Osteocyte (in vitro differentiated cells): ENCODE measurements around the gene SGPL1. TPM values are rescaled to one million over a fixed set of nuclear protein-coding genes. Genes with fewer than 3 reads are reported as not detected.
"Not testable (repeated sequence)": the region's sequence is repeated elsewhere in the genome, so short reads cannot be mapped to it uniquely, and the experiment has no call there.

ENCODE experiments used
- DNase-seq: peaks from one replicate; pipeline ENCODE4 v3.0.0; 2021; ENCODE audit warnings: mixed read lengths; ENCODE audit not compliant: unreplicated experiment; ENCODE audit errors: extremely low spot score
- H3K27ac Mint-ChIP-seq: one replicate; pipeline ENCODE4 v1.8.0; 2021; ENCODE audit warnings: mild to moderate bottlenecking, mixed read lengths; ENCODE audit not compliant: unreplicated experiment
- H3K27me3 Mint-ChIP-seq: one replicate; pipeline ENCODE4 v1.8.0; 2021; ENCODE audit warnings: mixed read lengths; ENCODE audit not compliant: unreplicated experiment
- H3K36me3 Mint-ChIP-seq: one replicate; pipeline ENCODE4 v1.8.0; 2021; ENCODE audit warnings: mixed read lengths; ENCODE audit not compliant: unreplicated experiment
- H3K4me1 Mint-ChIP-seq: one replicate; pipeline ENCODE4 v1.8.0; 2021; ENCODE audit warnings: mixed read lengths; ENCODE audit not compliant: unreplicated experiment
- H3K4me3 Mint-ChIP-seq: one replicate; pipeline ENCODE4 v1.8.0; 2021; ENCODE audit warnings: mild to moderate bottlenecking, moderate library complexity, mixed read lengths; ENCODE audit not compliant: unreplicated experiment
- H3K9me3 Mint-ChIP-seq: one replicate; pipeline ENCODE4 v1.8.0; 2021; ENCODE audit warnings: mixed read lengths; ENCODE audit not compliant: unreplicated experiment
- total RNA-seq: library from RNA; stranded (reverse); gene quantifications from 2 replicates; pipeline ENCODE4 v1.2.1, GENCODE V29; 2021
- TF ChIP-seq, protein P1 (sequence below): fragments of 200-600 bp; sonication (generic); IDR thresholded peaks from 2 replicates; pipeline ENCODE4 v1.5.0; 2021; ENCODE audit warnings: antibody characterized with exemption, mild to moderate bottlenecking, moderate library complexity

The SGPL1 gene
- total RNA-seq, 1 donor from 2014 or later = 58.1 TPM

GRCh38 chr10:70853457-70853856 is 37.7 kb downstream of the SGPL1 start:
- no peak overlapping the region for H3K4me3 Mint-ChIP-seq
- TF ChIP-seq, protein P1, sequence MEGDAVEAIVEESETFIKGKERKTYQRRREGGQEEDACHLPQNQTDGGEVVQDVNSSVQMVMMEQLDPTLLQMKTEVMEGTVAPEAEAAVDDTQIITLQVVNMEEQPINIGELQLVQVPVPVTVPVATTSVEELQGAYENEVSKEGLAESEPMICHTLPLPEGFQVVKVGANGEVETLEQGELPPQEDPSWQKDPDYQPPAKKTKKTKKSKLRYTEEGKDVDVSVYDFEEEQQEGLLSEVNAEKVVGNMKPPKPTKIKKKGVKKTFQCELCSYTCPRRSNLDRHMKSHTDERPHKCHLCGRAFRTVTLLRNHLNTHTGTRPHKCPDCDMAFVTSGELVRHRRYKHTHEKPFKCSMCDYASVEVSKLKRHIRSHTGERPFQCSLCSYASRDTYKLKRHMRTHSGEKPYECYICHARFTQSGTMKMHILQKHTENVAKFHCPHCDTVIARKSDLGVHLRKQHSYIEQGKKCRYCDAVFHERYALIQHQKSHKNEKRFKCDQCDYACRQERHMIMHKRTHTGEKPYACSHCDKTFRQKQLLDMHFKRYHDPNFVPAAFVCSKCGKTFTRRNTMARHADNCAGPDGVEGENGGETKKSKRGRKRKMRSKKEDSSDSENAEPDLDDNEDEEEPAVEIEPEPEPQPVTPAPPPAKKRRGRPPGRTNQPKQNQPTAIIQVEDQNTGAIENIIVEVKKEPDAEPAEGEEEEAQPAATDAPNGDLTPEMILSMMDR = no peak
- peak overlapping the region; percentile 2 for H3K27ac Mint-ChIP-seq

DNA sequence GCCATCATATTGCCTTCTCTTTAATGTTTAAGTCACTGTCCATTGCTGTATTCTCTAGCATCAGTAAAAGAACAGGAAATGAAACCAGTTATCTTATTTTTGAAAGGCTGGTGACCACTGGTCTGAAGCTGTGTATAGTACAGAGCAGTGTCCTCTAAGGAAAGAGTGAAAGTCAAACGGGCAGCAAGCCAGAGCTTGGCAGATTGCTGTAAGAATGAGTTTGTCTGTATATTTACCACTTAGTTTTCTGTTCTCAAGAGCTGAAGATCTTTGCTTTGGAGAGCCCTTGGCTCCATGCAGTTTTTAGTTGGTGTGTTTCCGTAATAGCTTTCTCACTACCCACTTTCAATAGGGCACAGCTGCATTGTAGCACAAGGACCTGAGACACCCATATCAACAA is 40.7 kb downstream of the SGPL1 start:
- H3K27me3 Mint-ChIP-seq = no peaks in the 10 kb centered on the region
- TF ChIP-seq, protein P1 = no peak
- H3K27ac Mint-ChIP-seq = no peak overlapping the region
- H3K36me3 Mint-ChIP-seq = peaks cover 47% of the 10 kb centered on the region
- H3K4me1 Mint-ChIP-seq = no peaks in the 10 kb centered on the region
- no peak for DNase-seq
- no peaks in the 10 kb centered on the region for H3K9me3 Mint-ChIP-seq
- no peak overlapping the region for H3K4me3 Mint-ChIP-seq

More at GRCh38 chr10:70853457-70853856, 37.7 kb downstream of the SGPL1 start:
- Mint-ChIP-seq H3K4me1 (peaks cover 14% of the 10 kb centered on the region), H3K9me3 (no peaks in the 10 kb centered on the region), H3K27me3 (no peaks in the 10 kb centered on the region), H3K36me3 (peaks cover 43% of the 10 kb centered on the region)
- no peak for DNase-seq

DNA sequence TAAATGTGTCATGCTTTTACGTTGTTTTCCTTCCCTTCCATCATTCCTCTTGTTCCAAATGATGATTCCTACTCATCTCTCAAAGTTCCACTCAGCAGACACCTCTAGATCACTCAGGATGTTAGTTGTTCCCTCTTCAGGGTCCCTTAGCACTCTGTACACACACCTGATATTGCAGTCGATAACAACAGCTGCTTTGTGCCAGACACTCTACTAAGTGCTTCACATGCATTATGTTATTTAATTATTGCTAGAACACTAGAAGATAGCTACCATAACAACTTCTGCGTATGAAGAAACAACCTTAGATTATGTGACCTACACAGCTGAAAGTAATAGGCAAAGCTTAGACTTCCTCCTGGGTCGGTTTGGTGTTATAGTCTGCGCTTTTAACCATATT is 43.0 kb downstream of the SGPL1 start:
- DNase-seq = no peak
- Mint-ChIP-seq H3K4me3 (no peak overlapping the region), H3K4me1 (peaks cover 3% of the 10 kb centered on the region), H3K36me3 (peaks cover 42% of the 10 kb centered on the region), H3K27ac (no peak overlapping the region), H3K27me3 (no peaks in the 10 kb centered on the region), H3K9me3 (no peaks in the 10 kb centered on the region)
- TF ChIP-seq, protein P1 = no peak

DNA sequence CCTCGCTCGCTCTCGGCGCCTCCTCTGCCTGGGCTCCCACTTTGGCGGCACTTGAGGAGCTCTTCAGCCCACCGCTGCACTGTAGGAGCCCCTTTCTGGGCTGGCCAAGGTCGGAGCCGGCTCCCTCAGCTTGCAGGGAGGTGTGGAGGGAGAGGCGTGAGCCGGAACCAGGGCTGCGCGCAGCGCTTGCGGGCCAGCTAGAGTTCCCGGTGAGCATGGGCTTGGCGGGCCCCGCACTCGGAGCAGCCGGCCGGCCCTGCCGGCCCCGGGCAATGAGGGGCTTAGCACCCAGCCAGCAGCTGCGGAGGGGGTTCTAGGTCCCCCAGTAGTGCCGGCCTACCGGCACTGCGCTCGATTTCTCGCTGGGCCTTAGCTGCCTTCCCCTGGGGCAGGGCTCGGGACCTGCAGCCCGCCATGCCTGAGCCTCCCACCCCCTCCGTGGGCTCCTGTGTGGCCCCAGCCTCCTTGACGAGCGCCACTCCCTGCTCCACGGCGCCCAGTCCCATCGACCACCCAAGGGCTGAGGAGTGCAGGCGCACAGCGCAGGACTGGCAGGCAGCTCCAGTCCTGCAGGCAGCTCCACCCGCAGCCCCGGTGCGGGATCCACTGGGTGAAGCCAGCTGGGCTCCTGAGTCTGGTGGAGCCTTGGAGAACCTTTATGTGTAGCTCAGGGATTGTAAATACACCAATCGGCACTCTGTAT is 45.9 kb downstream of the SGPL1 start:
- peaks cover 23% of the 10 kb centered on the region for H3K4me1 Mint-ChIP-seq
- peaks cover 38% of the 10 kb centered on the region for H3K36me3 Mint-ChIP-seq
- not testable (repeated sequence) for H3K27ac Mint-ChIP-seq, H3K27me3 Mint-ChIP-seq, H3K4me3 Mint-ChIP-seq, H3K9me3 Mint-ChIP-seq, DNase-seq

- peaks cover 23% of the 10 kb centered on the region for H3K4me1 Mint-ChIP-seq
- H3K4me3 Mint-ChIP-seq = no peak overlapping the region
- no peak for DNase-seq
- TF ChIP-seq, protein P1 = no peak
- no peaks in the 10 kb centered on the region for H3K9me3 Mint-ChIP-seq
- H3K27me3 Mint-ChIP-seq = no peaks in the 10 kb centered on the region
- H3K36me3 Mint-ChIP-seq = peaks cover 29% of the 10 kb centered on the region
- peak overlapping the region; percentile 24 for H3K27ac Mint-ChIP-seq
Observed at GRCh38 chr10:70863470-70864160, 47.9 kb downstream of the SGPL1 start.
